ENCODE measurements around the gene ENTPD8.

Gene ENTPD8

DNA sequence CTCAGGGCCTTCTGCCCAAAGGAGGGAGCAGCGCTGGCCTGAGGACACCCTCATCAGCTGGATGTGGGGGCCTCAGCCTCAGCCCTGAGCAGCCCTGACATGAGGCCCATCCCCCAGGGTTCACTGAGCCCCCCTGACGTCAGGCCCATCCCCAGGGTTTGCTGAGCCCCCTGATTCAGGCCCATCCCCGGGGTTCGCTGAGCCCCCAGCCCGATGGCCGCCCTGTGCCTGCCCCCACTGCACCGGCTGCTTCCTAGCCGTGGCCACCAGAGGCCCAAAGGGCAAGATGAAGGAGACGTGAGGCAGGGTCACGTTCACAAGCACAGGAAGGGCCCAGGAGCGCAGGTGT lies 37.4 kb upstream of the ENTPD8 start:
- ATAC-seq, result no peak
- TF ChIP-seq, protein P1, sequence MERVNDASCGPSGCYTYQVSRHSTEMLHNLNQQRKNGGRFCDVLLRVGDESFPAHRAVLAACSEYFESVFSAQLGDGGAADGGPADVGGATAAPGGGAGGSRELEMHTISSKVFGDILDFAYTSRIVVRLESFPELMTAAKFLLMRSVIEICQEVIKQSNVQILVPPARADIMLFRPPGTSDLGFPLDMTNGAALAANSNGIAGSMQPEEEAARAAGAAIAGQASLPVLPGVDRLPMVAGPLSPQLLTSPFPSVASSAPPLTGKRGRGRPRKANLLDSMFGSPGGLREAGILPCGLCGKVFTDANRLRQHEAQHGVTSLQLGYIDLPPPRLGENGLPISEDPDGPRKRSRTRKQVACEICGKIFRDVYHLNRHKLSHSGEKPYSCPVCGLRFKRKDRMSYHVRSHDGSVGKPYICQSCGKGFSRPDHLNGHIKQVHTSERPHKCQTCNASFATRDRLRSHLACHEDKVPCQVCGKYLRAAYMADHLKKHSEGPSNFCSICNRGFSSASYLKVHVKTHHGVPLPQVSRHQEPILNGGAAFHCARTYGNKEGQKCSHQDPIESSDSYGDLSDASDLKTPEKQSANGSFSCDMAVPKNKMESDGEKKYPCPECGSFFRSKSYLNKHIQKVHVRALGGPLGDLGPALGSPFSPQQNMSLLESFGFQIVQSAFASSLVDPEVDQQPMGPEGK (CRISPR knock-in tag; IDR thresholded peaks at IDR 0.05; ENCODE audit: borderline replicate concordance), result no peak
- TF ChIP-seq BACH2 (CRISPR knock-in tag; IDR thresholded peaks at IDR 0.05; ENCODE audit: borderline replicate concordance) (no peak), ZC3H10 (CRISPR knock-in tag; IDR thresholded peaks at IDR 0.05) (no peak), ZNF565 (CRISPR knock-in tag; conservative IDR thresholded peaks at IDR 0.05; ENCODE audit: low read depth) (no peak)
- TF ChIP-seq, protein P2, sequence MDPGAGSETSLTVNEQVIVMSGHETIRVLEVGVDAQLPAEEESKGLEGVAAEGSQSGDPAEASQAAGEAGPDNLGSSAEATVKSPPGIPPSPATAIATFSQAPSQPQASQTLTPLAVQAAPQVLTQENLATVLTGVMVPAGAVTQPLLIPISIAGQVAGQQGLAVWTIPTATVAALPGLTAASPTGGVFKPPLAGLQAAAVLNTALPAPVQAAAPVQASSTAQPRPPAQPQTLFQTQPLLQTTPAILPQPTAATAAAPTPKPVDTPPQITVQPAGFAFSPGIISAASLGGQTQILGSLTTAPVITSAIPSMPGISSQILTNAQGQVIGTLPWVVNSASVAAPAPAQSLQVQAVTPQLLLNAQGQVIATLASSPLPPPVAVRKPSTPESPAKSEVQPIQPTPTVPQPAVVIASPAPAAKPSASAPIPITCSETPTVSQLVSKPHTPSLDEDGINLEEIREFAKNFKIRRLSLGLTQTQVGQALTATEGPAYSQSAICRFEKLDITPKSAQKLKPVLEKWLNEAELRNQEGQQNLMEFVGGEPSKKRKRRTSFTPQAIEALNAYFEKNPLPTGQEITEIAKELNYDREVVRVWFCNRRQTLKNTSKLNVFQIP (CRISPR knock-in tag; IDR thresholded peaks at IDR 0.05; ENCODE audit: borderline replicate concordance, low read depth), result no peak

DNA sequence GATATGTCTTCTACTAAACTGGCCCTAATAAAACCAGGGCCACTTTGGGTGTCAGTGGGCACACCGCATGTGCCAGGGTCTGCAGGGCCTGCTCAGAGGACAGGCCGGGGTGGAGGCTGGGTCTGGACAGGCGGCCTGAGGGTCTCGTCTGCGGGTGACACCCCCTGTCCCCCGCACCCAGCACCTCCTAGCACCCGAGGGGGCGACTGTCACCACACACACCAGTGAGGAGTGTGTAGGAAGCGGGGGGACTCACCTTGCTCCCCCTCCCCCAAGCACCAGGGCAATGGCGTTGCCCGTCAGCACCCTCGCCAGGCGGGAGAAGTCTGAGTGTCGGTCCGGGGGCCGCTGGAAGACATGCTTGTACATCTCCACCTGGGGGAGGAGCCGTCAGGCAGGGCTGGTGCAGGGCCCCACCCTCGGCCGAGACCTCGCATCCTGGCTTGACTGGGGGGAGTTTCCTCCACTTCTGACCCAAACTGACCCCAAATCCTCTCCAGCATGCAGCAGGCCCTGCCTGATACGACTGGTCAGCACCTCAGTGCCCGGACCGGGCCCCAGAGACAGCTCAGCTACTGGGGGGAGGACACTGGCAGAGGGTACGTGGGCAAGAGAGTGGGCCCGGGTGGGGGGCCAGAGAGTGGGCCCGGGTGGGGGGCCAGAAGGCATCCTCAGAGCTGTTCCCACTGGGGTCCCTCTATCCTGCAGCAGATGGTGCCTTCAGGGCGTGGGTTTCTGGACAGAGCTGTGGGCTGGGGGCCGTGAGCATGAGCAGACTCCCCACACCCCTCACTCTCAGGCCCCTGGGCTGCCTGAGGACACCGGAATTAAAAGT lies 36.8 kb upstream of the ENTPD8 start:
- no peak for ATAC-seq
- TF ChIP-seq ZNF565 (CRISPR knock-in tag; conservative IDR thresholded peaks at IDR 0.05; ENCODE audit: low read depth) (no peak), ZC3H10 (CRISPR knock-in tag; IDR thresholded peaks at IDR 0.05) (no peak)

DNA sequence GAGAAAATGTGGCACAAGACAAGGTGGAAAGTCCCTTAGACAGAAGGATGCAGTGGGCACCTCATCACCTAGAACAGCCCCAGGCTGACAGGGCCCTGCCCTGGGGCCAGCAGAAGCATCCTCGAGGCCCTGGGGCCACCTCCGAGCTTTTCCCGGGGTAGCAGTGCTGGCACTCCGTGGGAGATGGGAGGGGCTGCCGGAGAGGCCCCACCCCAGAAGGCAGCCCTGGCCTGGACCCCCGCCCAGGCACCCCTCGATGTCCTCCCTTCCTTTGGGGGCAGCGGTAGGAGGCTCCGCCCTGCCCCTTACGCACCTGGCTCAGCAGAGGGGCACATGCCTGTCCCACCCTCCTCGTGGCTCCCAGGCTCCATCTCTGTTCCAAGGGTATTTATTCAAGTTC lies 35.7 kb upstream of the ENTPD8 start:
- TF ChIP-seq GLIS3 (CRISPR knock-in tag; IDR thresholded peaks at IDR 0.05), result no peak
- no peak for TF ChIP-seq ZFP3 (CRISPR knock-in tag; IDR thresholded peaks at IDR 0.05)
- TF ChIP-seq, protein P2 (CRISPR knock-in tag; IDR thresholded peaks at IDR 0.05; ENCODE audit: borderline replicate concordance, low read depth), result no peak
- TF ChIP-seq TOX (CRISPR knock-in tag; IDR thresholded peaks at IDR 0.05; ENCODE audit: borderline replicate concordance), result no peak
- TF ChIP-seq ZNF70 (CRISPR knock-in tag; IDR thresholded peaks at IDR 0.05), result no peak
- no peak for ATAC-seq

DNA sequence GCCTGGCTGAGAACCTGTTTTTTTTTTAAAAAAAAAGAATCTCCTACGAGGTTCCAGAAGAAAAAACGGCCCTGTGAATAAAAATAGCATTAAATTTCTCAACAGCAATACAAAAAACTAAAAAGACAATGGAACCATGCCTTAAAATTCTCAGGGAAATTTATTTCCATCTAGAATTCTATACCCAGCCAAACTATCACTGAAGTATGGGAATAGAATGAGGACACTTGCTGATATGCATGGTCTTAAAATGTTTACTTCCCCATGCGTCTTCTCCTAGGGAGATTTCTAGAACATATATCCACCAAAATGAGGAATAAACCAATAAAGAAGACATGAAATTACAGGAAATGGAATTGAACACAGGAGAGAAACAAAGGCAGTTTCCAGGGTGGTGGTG lies 34.5 kb upstream of the ENTPD8 start:
- TF ChIP-seq TOX (CRISPR knock-in tag; IDR thresholded peaks at IDR 0.05; ENCODE audit: borderline replicate concordance), result no peak
- no peak for TF ChIP-seq GLIS3 (CRISPR knock-in tag; IDR thresholded peaks at IDR 0.05)
- no peak for TF ChIP-seq SNAI2 (CRISPR knock-in tag; IDR thresholded peaks at IDR 0.05)
- TF ChIP-seq RARB (CRISPR knock-in tag; IDR thresholded peaks at IDR 0.05), result no peak
- TF ChIP-seq, protein P3, sequence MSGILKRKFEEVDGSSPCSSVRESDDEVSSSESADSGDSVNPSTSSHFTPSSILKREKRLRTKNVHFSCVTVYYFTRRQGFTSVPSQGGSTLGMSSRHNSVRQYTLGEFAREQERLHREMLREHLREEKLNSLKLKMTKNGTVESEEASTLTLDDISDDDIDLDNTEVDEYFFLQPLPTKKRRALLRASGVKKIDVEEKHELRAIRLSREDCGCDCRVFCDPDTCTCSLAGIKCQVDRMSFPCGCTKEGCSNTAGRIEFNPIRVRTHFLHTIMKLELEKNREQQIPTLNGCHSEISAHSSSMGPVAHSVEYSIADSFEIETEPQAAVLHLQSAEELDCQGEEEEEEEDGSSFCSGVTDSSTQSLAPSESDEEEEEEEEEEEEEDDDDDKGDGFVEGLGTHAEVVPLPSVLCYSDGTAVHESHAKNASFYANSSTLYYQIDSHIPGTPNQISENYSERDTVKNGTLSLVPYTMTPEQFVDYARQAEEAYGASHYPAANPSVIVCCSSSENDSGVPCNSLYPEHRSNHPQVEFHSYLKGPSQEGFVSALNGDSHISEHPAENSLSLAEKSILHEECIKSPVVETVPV (CRISPR knock-in tag; IDR thresholded peaks at IDR 0.05), result no peak
- no peak for TF ChIP-seq CSDC2 (CRISPR knock-in tag; IDR thresholded peaks at IDR 0.05)
- no peak for TF ChIP-seq ZC3H10 (CRISPR knock-in tag; IDR thresholded peaks at IDR 0.05)
- no peak for TF ChIP-seq ZNF565 (CRISPR knock-in tag; conservative IDR thresholded peaks at IDR 0.05; ENCODE audit: low read depth)
- TF ChIP-seq ESRRG (CRISPR knock-in tag; IDR thresholded peaks at IDR 0.05), result no peak
- TF ChIP-seq, protein P1 (CRISPR knock-in tag; IDR thresholded peaks at IDR 0.05; ENCODE audit: borderline replicate concordance), result no peak
- TF ChIP-seq ZFP30 (CRISPR knock-in tag; IDR thresholded peaks at IDR 0.05), result no peak
- ATAC-seq, result no peak

DNA sequence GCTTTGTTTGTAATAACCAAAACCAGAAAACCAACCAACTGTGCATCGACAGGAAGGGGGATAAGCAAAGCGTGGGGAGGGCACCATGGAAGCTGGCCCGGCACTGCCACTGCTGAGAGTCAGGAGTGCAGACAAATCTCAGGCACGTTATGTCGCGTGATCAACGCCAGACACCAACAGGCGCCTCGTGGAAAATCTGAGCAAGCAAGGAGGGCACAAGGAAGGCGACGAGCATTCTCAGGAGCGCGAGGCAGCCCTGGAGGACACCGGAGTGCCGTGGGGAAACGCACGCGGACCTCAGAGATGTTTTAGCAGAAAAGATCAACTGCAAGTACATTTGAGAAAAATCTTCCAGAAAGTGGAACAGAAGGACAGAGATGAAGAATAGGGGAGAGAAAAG lies 33.1 kb upstream of the ENTPD8 start:
- TF ChIP-seq ARNTL (CRISPR knock-in tag; IDR thresholded peaks at IDR 0.05; ENCODE audit: borderline replicate concordance, low read depth), result no peak
- no peak for TF ChIP-seq GLIS3 (CRISPR knock-in tag; IDR thresholded peaks at IDR 0.05)
- no peak for TF ChIP-seq ZNF565 (CRISPR knock-in tag; conservative IDR thresholded peaks at IDR 0.05; ENCODE audit: low read depth)
- ATAC-seq, result no peak

Data from SK-N-SH treated with all-trans-retinoic acid at 6 μM for 48 hours (cell line).